ENCODE measurements around the gene SLCO2A1.

Gene SLCO2A1

DNA sequence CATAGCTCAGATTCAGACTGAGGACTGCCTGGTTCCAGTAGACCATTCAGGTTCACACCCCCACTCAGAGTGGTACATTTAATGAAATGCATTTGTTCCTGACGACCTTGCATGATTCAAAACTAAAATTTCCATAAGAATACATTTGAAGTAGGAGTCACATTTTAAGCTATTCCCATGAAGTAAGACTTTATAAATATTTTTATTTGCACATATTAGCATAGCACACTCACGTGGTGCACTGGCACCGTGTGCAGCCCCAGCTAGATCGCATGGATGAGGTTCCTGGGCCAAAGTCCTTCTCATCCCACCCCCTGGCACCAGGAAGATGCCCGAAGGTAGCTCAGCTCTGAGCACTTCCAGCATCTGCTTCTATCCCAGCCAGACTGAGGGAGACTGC lies 59.4 kb downstream of the SLCO2A1 start:
- Histone ChIP-seq H3K9me3 (ENCODE audit: control insufficient read depth in 2 of 2, low read length in 2 of 2) (no peaks in the 10 kb centered on the region), H3K4me3 (ENCODE audit: low read length in 2 of 2) (no peak overlapping the region), H3K4me1 (ENCODE audit: control insufficient read depth in 2 of 2, insufficient read depth in 2 of 2, low read length in 2 of 2) (no peaks in the 10 kb centered on the region), H3K36me3 (ENCODE audit: control insufficient read depth in 2 of 2, insufficient read depth in 2 of 2, low read length in 2 of 2) (no peaks in the 10 kb centered on the region), H3K27ac (ENCODE audit: low read depth in 2 of 2, low read length in 2 of 2) (no peak overlapping the region), H3K9ac (ENCODE audit: low read depth in 1 of 2, low read length in 2 of 2) (no peak overlapping the region), H3K27me3 (ENCODE audit: control insufficient read depth in 2 of 2, insufficient read depth in 2 of 2, low read length in 2 of 2) (no peaks in the 10 kb centered on the region)

DNA sequence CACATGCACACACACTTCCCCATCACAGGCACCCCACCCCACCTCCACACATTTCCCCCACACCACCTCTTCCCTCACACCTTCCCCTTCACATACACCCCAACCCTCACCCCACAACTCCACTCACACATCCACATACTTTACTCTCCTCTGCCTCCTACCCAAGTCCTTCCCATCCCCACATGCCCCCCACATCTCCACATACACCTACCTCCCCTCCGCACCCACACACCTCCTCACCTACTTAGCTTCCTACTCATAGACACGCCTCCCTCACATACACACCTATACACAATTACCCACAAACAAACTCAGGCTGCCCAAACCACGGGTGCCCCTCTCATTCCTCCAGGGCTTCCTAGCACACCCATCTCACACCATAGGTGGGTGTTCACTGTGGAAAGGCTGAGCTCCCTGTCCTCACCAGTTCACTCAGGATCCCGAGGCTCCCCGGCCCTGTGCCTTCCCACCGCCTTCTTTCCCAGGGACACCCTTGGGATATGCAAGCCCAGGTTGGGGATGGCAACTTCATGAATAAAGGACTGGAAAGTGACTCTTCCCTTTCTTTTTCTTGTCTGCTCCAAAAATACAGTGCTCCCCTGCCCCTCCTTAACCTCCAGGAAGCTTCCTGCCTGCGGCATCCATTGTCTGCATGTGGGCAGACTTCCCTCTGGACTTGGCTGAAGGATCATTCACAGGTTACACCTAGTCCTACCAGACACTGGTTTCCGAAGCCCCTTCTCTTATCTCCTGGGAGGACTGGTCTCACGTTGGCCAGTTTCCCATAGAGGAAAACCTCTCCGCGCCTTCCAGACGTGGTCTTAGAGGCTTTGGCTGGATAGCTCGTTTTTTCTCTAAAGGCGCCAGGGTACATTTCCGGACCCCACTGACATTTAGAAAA lies 61.5 kb downstream of the SLCO2A1 start:
- no peak overlapping the region for H3K4me3 ChIP-seq (ENCODE audit: low read length in 2 of 2)
- H3K4me1 ChIP-seq (ENCODE audit: control insufficient read depth in 2 of 2, insufficient read depth in 2 of 2, low read length in 2 of 2) = no peaks in the 10 kb centered on the region
- H3K36me3 ChIP-seq (ENCODE audit: control insufficient read depth in 2 of 2, insufficient read depth in 2 of 2, low read length in 2 of 2) = no peaks in the 10 kb centered on the region
- H3K27ac ChIP-seq (ENCODE audit: low read depth in 2 of 2, low read length in 2 of 2) = no peak overlapping the region
- H3K9me3 ChIP-seq (ENCODE audit: control insufficient read depth in 2 of 2, low read length in 2 of 2) = no peaks in the 10 kb centered on the region
- no peak overlapping the region for H3K9ac ChIP-seq (ENCODE audit: low read depth in 1 of 2, low read length in 2 of 2)
- no peaks in the 10 kb centered on the region for H3K27me3 ChIP-seq (ENCODE audit: control insufficient read depth in 2 of 2, insufficient read depth in 2 of 2, low read length in 2 of 2)

DNA sequence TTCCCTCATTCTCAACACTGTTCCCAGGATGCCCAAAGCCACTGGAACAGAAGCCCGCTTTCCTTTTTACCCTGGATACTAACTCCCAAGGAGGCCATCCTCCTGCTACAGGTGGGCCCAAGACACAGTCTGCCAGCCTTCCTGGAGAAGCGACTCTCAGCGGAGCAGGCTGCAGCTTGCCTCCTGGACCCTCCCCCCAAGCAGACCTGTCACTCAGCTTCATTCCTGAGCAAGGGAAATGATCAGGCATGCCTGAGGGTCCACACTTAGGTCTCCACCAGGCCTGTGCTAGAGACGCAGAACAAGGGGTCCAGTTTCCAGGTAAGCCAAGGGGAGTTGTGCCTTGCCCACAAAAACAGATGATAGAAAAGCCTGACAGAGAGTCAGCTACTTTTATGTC lies 62.8 kb downstream of the SLCO2A1 start:
- Histone ChIP-seq H3K4me1 (ENCODE audit: control insufficient read depth in 2 of 2, insufficient read depth in 2 of 2, low read length in 2 of 2) (no peaks in the 10 kb centered on the region), H3K36me3 (ENCODE audit: control insufficient read depth in 2 of 2, insufficient read depth in 2 of 2, low read length in 2 of 2) (no peaks in the 10 kb centered on the region), H3K9me3 (ENCODE audit: control insufficient read depth in 2 of 2, low read length in 2 of 2) (no peaks in the 10 kb centered on the region), H3K9ac (ENCODE audit: low read depth in 1 of 2, low read length in 2 of 2) (no peak overlapping the region), H3K4me3 (ENCODE audit: low read length in 2 of 2) (no peak overlapping the region), H3K27me3 (ENCODE audit: control insufficient read depth in 2 of 2, insufficient read depth in 2 of 2, low read length in 2 of 2) (no peaks in the 10 kb centered on the region), H3K27ac (ENCODE audit: low read depth in 2 of 2, low read length in 2 of 2) (no peak overlapping the region)

- Histone ChIP-seq H3K36me3 (ENCODE audit: control insufficient read depth in 2 of 2, insufficient read depth in 2 of 2, low read length in 2 of 2) (no peaks in the 10 kb centered on the region), H3K27me3 (ENCODE audit: control insufficient read depth in 2 of 2, insufficient read depth in 2 of 2, low read length in 2 of 2) (no peaks in the 10 kb centered on the region), H3K9me3 (ENCODE audit: control insufficient read depth in 2 of 2, low read length in 2 of 2) (no peaks in the 10 kb centered on the region), H3K27ac (ENCODE audit: low read depth in 2 of 2, low read length in 2 of 2) (no peak overlapping the region), H3K4me1 (ENCODE audit: control insufficient read depth in 2 of 2, insufficient read depth in 2 of 2, low read length in 2 of 2) (no peaks in the 10 kb centered on the region), H3K9ac (ENCODE audit: low read depth in 1 of 2, low read length in 2 of 2) (no peak overlapping the region), H3K4me3 (ENCODE audit: low read length in 2 of 2) (no peak overlapping the region)
Observed at GRCh38 chr3:133965906-133966305, 63.8 kb downstream of the SLCO2A1 start.

DNA sequence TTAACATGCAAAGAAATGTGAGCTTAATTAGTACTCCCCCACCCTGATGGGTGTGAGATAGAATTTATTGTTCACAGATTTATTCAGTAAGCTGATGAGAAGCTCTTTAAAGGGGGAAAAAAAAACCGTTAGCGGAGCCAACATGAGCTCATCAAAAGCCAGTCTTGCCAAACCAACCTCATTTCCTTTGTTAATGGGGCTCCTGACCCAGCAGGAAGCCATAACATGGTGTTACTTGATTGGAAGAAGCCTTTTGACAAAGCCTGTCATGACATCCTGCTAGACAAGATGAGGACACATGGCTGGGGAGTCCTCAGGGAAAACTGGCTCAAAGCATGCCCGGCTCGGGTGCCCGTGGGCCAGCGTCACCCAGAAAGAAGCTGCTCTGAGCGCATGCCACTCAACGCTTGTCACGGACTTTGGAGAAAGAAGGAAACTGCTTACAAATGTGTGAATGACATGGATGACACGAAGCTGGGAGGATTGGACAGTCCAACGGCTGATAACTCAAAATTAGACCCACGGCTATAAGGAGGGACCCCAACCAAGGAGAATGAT lies 64.6 kb downstream of the SLCO2A1 start:
- no peak overlapping the region for H3K9ac ChIP-seq (ENCODE audit: low read depth in 1 of 2, low read length in 2 of 2)
- no peak overlapping the region for H3K4me3 ChIP-seq (ENCODE audit: low read length in 2 of 2)
- H3K27me3 ChIP-seq (ENCODE audit: control insufficient read depth in 2 of 2, insufficient read depth in 2 of 2, low read length in 2 of 2) = no peaks in the 10 kb centered on the region
- H3K4me1 ChIP-seq (ENCODE audit: control insufficient read depth in 2 of 2, insufficient read depth in 2 of 2, low read length in 2 of 2) = no peaks in the 10 kb centered on the region
- H3K27ac ChIP-seq (ENCODE audit: low read depth in 2 of 2, low read length in 2 of 2) = no peak overlapping the region
- no peaks in the 10 kb centered on the region for H3K36me3 ChIP-seq (ENCODE audit: control insufficient read depth in 2 of 2, insufficient read depth in 2 of 2, low read length in 2 of 2)
- H3K9me3 ChIP-seq (ENCODE audit: control insufficient read depth in 2 of 2, low read length in 2 of 2) = no peaks in the 10 kb centered on the region

GRCh38 chr3:133964547-133964946 lies 65.2 kb downstream of the SLCO2A1 start:
- Histone ChIP-seq H3K9me3 (ENCODE audit: control insufficient read depth in 2 of 2, low read length in 2 of 2) (no peaks in the 10 kb centered on the region), H3K36me3 (ENCODE audit: control insufficient read depth in 2 of 2, insufficient read depth in 2 of 2, low read length in 2 of 2) (no peaks in the 10 kb centered on the region), H3K9ac (ENCODE audit: low read depth in 1 of 2, low read length in 2 of 2) (no peak overlapping the region), H3K27me3 (ENCODE audit: control insufficient read depth in 2 of 2, insufficient read depth in 2 of 2, low read length in 2 of 2) (no peaks in the 10 kb centered on the region), H3K4me3 (ENCODE audit: low read length in 2 of 2) (no peak overlapping the region), H3K27ac (ENCODE audit: low read depth in 2 of 2, low read length in 2 of 2) (no peak overlapping the region), H3K4me1 (ENCODE audit: control insufficient read depth in 2 of 2, insufficient read depth in 2 of 2, low read length in 2 of 2) (no peaks in the 10 kb centered on the region)

GRCh38 chr3:133963657-133964396 lies 65.9 kb downstream of the SLCO2A1 start:
- Histone ChIP-seq H3K9ac (ENCODE audit: low read depth in 1 of 2, low read length in 2 of 2) (no peak overlapping the region), H3K27ac (ENCODE audit: low read depth in 2 of 2, low read length in 2 of 2) (no peak overlapping the region), H3K9me3 (ENCODE audit: control insufficient read depth in 2 of 2, low read length in 2 of 2) (no peaks in the 10 kb centered on the region), H3K4me3 (ENCODE audit: low read length in 2 of 2) (no peak overlapping the region), H3K36me3 (ENCODE audit: control insufficient read depth in 2 of 2, insufficient read depth in 2 of 2, low read length in 2 of 2) (no peaks in the 10 kb centered on the region), H3K27me3 (ENCODE audit: control insufficient read depth in 2 of 2, insufficient read depth in 2 of 2, low read length in 2 of 2) (no peaks in the 10 kb centered on the region), H3K4me1 (ENCODE audit: control insufficient read depth in 2 of 2, insufficient read depth in 2 of 2, low read length in 2 of 2) (no peaks in the 10 kb centered on the region)

GRCh38 chr3:133962849-133963248 lies 66.9 kb downstream of the SLCO2A1 start:
- Histone ChIP-seq H3K27me3 (ENCODE audit: control insufficient read depth in 2 of 2, insufficient read depth in 2 of 2, low read length in 2 of 2) (no peaks in the 10 kb centered on the region), H3K9ac (ENCODE audit: low read depth in 1 of 2, low read length in 2 of 2) (no peak overlapping the region), H3K4me3 (ENCODE audit: low read length in 2 of 2) (no peak overlapping the region), H3K27ac (ENCODE audit: low read depth in 2 of 2, low read length in 2 of 2) (no peak overlapping the region), H3K4me1 (ENCODE audit: control insufficient read depth in 2 of 2, insufficient read depth in 2 of 2, low read length in 2 of 2) (no peaks in the 10 kb centered on the region), H3K36me3 (ENCODE audit: control insufficient read depth in 2 of 2, insufficient read depth in 2 of 2, low read length in 2 of 2) (no peaks in the 10 kb centered on the region), H3K9me3 (ENCODE audit: control insufficient read depth in 2 of 2, low read length in 2 of 2) (no peaks in the 10 kb centered on the region)

GRCh38 chr3:133958071-133958805 lies 71.5 kb downstream of the SLCO2A1 start:
- Histone ChIP-seq H3K9me3 (ENCODE audit: control insufficient read depth in 2 of 2, low read length in 2 of 2) (no peaks in the 10 kb centered on the region), H3K4me1 (ENCODE audit: control insufficient read depth in 2 of 2, insufficient read depth in 2 of 2, low read length in 2 of 2) (no peaks in the 10 kb centered on the region), H3K9ac (ENCODE audit: low read depth in 1 of 2, low read length in 2 of 2) (no peak overlapping the region), H3K27ac (ENCODE audit: low read depth in 2 of 2, low read length in 2 of 2) (no peak overlapping the region), H3K27me3 (ENCODE audit: control insufficient read depth in 2 of 2, insufficient read depth in 2 of 2, low read length in 2 of 2) (no peaks in the 10 kb centered on the region), H3K4me3 (ENCODE audit: low read length in 2 of 2) (no peak overlapping the region), H3K36me3 (ENCODE audit: control insufficient read depth in 2 of 2, insufficient read depth in 2 of 2, low read length in 2 of 2) (no peaks in the 10 kb centered on the region)

GRCh38 chr3:133956982-133957381 lies 72.7 kb downstream of the SLCO2A1 start:
- H3K27me3 ChIP-seq (ENCODE audit: control insufficient read depth in 2 of 2, insufficient read depth in 2 of 2, low read length in 2 of 2) = no peaks in the 10 kb centered on the region
- no peak overlapping the region for H3K4me3 ChIP-seq (ENCODE audit: low read length in 2 of 2)
- no peaks in the 10 kb centered on the region for H3K9me3 ChIP-seq (ENCODE audit: control insufficient read depth in 2 of 2, low read length in 2 of 2)
- H3K36me3 ChIP-seq (ENCODE audit: control insufficient read depth in 2 of 2, insufficient read depth in 2 of 2, low read length in 2 of 2) = no peaks in the 10 kb centered on the region
- H3K27ac ChIP-seq (ENCODE audit: low read depth in 2 of 2, low read length in 2 of 2) = no peak overlapping the region
- H3K9ac ChIP-seq (ENCODE audit: low read depth in 1 of 2, low read length in 2 of 2) = no peak overlapping the region
- H3K4me1 ChIP-seq (ENCODE audit: control insufficient read depth in 2 of 2, insufficient read depth in 2 of 2, low read length in 2 of 2) = no peaks in the 10 kb centered on the region

Data from mucosa of rectum (tissue), 2 donors.